Tibial nerve (tissue), 4 donors: ENCODE measurements around the gene PATL1.

Experiments used
- CTCF ChIP-seq, 5 experiments: fragments of 200-600 bp in 3 of 5; fragments of 450-650 bp in 2 of 5; sonication (generic) in 3 of 5; IDR thresholded peaks; one replicate each; pipeline ENCODE4 v1.5.1; 2016 to 2019; ENCODE audit warnings: antibody characterized with exemption in 5 of 5, mild to moderate bottlenecking in 3 of 5, moderate library complexity in 2 of 5
- EP300 ChIP-seq, 2 donors: sonication (generic); formaldehyde crosslinking; IDR thresholded peaks; one replicate each; pipeline ENCODE4 v1.6.1; 2017; ENCODE audit warnings: antibody characterized with exemption in 2 of 2, mild to moderate bottlenecking in 1 of 2

- TF ChIP-seq CTCF (IDR thresholded peaks at IDR 0.05) (no peak), EP300 (IDR thresholded peaks at IDR 0.05) (no peak)
These were observed 21.4 kb downstream of the PATL1 start for GRCh38 chr11:59647245-59647980.
